Stimulated activated naive B cell treated with anti-CD40 and anti-IgM and Interleukin-4, amounts not matched to agents 10 μg/mL and 1 μg/mL and 100 μg/mL, for 72 hours (primary cell): ENCODE results near the gene DGAT2.
"Not testable (repeated sequence)": the region's sequence is repeated elsewhere in the genome, so short reads cannot be mapped to it uniquely, and the experiment has no call there.

ENCODE experiments used
- ATAC-seq, 2 donors: fragments of 150-1000 bp; cut with Tn5 transposase; replicated peaks; 2 replicates each; pipeline ENCODE4 v1.10.0; 2021; ENCODE audit warnings: moderate library complexity in 1 of 2
- DNase-seq: peaks from one replicate; pipeline ENCODE4 v3.0.0; 2021
- H3K27ac Mint-ChIP-seq: one replicate; pipeline ENCODE4 v1.8.0; 2022; ENCODE audit warnings: mild to moderate bottlenecking, mixed read lengths
- H3K27me3 Mint-ChIP-seq, 2 donors: one replicate each; pipeline ENCODE4 v1.8.0; 2022; ENCODE audit warnings: mixed read lengths in 2 of 2
- H3K36me3 Mint-ChIP-seq, 2 donors: one replicate each; pipeline ENCODE4 v1.8.0; 2022; ENCODE audit warnings: mixed read lengths in 2 of 2, mild to moderate bottlenecking in 1 of 2
- H3K4me1 Mint-ChIP-seq, 2 donors: one replicate each; pipeline ENCODE4 v1.8.0; 2022; ENCODE audit warnings: mixed read lengths in 2 of 2, mild to moderate bottlenecking in 1 of 2
- H3K4me3 Mint-ChIP-seq, 2 donors: one replicate each; pipeline ENCODE4 v1.8.0; 2022; ENCODE audit warnings: mild to moderate bottlenecking in 2 of 2, mixed read lengths in 2 of 2, moderate library complexity in 1 of 2
- H3K9me3 Mint-ChIP-seq, 2 donors: one replicate each; pipeline ENCODE4 v1.8.0; 2022; ENCODE audit warnings: mixed read lengths in 2 of 2, mild to moderate bottlenecking in 1 of 2

DGAT2 gene

DNA sequence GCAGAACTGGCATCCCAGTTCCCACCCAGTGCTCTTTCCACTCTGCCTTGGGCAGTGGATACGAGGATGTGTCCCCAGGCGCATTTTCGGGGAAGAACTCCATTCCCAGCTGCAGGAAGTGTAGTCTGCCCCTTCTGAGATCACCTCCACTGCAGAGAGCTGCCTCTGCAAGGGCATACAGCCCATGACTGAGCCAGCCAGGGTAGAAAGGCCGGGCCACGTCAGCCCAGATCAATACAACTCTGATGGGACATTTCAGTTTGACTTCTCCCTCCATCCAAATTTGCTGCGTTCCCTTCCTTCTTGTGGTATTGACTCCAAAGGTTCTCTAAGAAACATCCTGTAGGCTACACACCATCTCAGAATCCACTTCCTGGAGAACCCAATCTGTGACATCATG lies 31.3 kb upstream of the DGAT2 start:
- DNase-seq (no peak), ATAC-seq (no peak)
- no peaks in the 10 kb centered on the region for H3K4me1 Mint-ChIP-seq
- peaks cover 20 to 22% of the 10 kb centered on the region in 2 donors for H3K27me3 Mint-ChIP-seq
- H3K4me3 Mint-ChIP-seq: no peak overlapping the region
- no peak overlapping the region for H3K27ac Mint-ChIP-seq
- H3K9me3 Mint-ChIP-seq: no peaks in the 10 kb centered on the region
- no peaks in the 10 kb centered on the region for H3K36me3 Mint-ChIP-seq

DNA sequence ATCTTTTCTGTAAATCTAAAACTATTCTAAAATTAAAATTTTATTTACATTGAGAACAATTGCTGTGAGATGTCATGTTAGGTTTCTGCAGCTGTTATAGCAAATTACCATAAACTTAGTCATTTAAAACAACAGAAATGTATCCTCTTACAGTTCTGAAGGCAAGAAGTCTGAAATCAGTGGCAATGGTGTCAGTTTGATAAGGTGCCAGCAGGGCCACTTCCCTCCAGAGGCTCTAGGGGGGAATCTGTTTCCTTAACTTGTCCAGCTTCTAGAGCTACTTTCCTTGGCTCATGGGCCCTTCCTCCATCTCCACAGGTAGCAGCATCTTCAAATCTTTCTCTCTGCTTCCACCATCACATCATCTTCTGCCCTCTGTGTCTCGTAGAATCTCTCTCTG lies 27.9 kb upstream of the DGAT2 start:
- H3K27me3 Mint-ChIP-seq: peaks cover 26 to 30% of the 10 kb centered on the region in 2 donors

DNA sequence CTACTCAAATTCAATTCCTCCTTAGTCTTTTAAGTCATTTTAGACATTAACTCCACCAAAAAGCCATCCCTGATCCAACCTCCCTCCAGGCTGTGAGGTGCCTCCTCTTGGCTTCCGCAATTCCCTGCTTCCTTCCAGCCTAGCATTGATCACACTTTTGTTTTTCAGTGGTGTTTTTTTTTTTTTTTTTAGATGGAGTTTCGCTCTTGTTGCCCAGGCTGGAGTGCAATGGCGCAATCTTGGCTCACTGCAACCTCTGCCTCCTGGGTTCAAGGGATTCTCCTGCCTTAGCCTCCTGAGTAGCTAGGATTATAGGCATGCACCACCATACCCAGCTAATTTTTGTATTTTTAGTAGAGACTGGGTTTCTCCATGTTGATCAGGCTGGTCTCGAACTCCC lies 25.4 kb upstream of the DGAT2 start:
- not testable (repeated sequence) for H3K9me3 Mint-ChIP-seq, H3K36me3 Mint-ChIP-seq, ATAC-seq, DNase-seq, H3K4me1 Mint-ChIP-seq, H3K4me3 Mint-ChIP-seq, H3K27ac Mint-ChIP-seq
- H3K27me3 Mint-ChIP-seq: peaks cover 37 to 38% of the 10 kb centered on the region in 2 donors

More for the DNA sequence above, 27.9 kb upstream of the DGAT2 start:
- DNase-seq (no peak), ATAC-seq (no peak)
- no peak overlapping the region for H3K27ac Mint-ChIP-seq
- peaks cover 0 to 2% of the 10 kb centered on the region in 2 donors for H3K4me1 Mint-ChIP-seq
- no peaks in the 10 kb centered on the region for H3K36me3 Mint-ChIP-seq
- no peak overlapping the region for H3K4me3 Mint-ChIP-seq
- H3K9me3 Mint-ChIP-seq: no peaks in the 10 kb centered on the region

DNA sequence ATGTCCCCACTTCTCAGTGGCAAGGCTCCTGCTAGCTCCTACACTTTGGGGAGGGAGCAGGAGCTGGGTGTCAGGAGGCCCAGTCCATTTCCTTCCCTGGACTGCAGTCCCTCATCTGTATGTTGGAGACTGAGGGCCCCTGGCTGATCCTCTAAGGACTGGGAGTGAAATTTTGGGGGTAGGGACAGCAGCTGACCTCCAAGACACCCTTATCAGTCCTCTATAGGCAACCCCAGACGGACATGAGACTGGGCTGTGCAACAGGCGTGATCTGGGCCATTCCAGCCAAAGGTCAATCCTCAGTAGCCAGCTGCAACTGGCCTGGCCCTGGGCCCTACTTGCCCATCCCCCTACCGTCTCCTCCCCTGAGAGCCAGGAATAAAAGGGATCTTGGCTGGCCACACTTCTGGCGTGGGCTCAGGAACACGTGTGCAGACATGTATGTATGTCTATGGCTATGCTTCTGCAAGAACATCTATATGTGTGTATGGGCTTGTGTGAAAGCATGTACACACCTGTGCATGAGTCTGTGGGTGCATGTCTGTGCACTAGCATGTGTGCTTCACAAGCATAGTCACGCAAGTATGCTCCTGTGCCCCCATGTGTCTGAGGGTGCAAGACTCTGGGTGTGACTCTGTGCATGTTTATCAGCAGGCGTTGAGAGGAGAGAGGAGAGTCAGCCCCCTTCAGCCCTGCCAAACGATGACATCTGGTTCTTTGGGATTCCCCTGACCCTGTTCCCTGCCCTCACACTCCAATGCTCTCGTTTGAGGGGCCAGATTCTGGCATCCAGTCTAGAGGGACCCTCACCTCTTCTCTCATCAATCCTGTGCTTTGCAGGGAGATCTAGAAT lies 24.6 kb upstream of the DGAT2 start:
- peaks cover 38 to 42% of the 10 kb centered on the region in 2 donors for H3K27me3 Mint-ChIP-seq
- H3K9me3 Mint-ChIP-seq: no peaks in the 10 kb centered on the region
- H3K4me1 Mint-ChIP-seq: peaks cover 0 to 2% of the 10 kb centered on the region in 2 donors
- H3K4me3 Mint-ChIP-seq: no peak overlapping the region
- H3K27ac Mint-ChIP-seq: no peak overlapping the region
- ATAC-seq (no peak), DNase-seq (no peak)
- H3K36me3 Mint-ChIP-seq: peaks cover 0 to 3% of the 10 kb centered on the region in 2 donors

DNA sequence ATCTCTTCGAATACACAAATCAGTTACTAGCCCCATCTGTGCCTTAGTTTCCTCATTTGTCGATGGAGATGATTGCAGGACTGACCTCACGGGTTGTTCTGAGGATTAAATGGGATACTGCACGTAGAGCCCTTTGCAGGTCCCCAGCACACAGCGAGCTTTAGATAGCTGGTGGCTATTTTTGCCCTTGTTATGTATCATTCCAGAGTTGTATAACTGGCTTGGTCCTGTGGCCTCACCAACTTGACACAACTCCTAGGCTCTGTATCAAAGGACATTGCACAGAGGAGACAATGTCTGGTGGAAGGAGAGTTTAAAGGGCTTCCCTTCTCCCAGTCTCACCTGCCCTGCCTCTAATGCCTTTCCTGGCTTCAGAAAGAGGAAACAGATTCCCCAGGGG lies 22.8 kb upstream of the DGAT2 start:
- Mint-ChIP-seq H3K27me3 (peaks cover 37 to 42% of the 10 kb centered on the region in 2 donors), H3K36me3 (peaks cover 0 to 3% of the 10 kb centered on the region in 2 donors), H3K27ac (no peak overlapping the region), H3K4me3 (no peak overlapping the region), H3K4me1 (peaks cover 0 to 2% of the 10 kb centered on the region in 2 donors), H3K9me3 (no peaks in the 10 kb centered on the region)
- no peak for ATAC-seq
- DNase-seq: no peak

DNA sequence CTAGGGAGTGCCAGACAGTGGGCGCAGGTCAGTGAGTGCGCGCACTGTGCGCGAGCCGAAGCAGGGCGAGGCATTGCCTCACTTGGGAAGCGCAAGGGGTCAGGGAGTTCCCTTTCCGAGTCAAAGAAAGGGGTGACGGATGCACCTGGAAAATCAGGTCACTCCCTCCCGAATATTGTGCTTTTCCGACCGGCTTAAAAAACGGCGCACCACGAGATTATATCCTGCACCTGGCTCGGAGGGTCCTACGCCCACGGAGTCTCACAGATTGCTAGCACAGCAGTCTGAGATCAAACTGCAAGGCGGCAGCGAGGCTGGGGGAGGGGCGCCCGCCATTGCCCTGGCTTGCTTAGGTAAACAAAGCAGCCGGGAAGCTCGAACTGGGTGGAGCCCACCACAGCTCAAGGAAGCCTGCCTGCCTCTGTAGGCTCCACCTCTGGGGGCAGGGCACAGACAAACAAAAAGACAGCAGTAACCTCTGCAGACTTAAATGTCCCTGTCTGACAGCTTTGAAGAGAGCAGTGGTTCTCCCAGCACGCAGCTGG lies 19.8 kb upstream of the DGAT2 start:
- ATAC-seq, H3K9me3 Mint-ChIP-seq: not testable (repeated sequence)

DNA sequence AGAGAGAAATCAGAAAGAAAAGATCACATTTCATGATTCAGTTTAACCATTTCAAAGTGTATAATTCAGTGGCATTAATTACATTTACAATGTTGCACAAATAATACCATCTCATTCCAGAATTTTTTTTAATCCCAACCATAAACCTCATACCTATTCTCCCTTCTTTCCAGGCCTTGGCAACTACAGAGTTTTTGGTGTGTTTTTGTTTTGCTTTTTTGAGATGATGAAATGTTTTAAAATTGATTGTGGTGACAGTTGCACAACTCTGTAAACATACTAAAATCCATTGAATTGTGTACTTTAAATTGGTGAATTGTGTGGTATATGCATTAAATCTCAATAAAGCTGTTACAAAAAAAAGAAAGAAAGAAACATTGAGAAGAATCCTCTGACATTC lies 13.6 kb upstream of the DGAT2 start:
- H3K27me3 Mint-ChIP-seq, H3K27ac Mint-ChIP-seq, H3K36me3 Mint-ChIP-seq, DNase-seq, ATAC-seq, H3K4me1 Mint-ChIP-seq, H3K9me3 Mint-ChIP-seq, H3K4me3 Mint-ChIP-seq: not testable (repeated sequence)

More for the DNA sequence above, 19.8 kb upstream of the DGAT2 start:
- H3K27ac Mint-ChIP-seq, H3K4me1 Mint-ChIP-seq, H3K4me3 Mint-ChIP-seq, H3K36me3 Mint-ChIP-seq, DNase-seq: not testable (repeated sequence)
- H3K27me3 Mint-ChIP-seq: peaks cover 35 to 37% of the 10 kb centered on the region in 2 donors

DNA sequence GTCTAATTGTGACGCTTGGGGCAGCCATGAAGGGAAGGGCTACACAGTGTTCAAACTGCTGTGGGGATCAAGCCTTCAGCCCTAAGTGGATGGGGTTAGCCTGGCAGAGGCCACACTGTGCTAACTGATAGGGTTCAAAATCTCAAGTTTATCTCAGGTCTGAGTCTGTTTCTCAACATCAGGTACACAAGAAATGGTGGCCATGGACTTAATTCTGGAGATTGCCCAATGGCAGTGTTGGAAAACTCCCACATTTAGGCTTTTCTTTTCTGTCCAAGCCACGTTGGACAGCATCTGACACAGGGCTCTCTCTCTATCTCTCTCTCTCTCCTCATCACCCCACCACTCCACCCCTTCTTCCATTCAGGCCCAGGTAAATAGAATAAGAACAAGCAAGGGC lies 10.9 kb upstream of the DGAT2 start:
- no peak for DNase-seq
- Mint-ChIP-seq H3K36me3 (no peaks in the 10 kb centered on the region), H3K9me3 (no peaks in the 10 kb centered on the region), H3K4me1 (no peaks in the 10 kb centered on the region), H3K27ac (no peak overlapping the region), H3K27me3 (peaks cover 5 to 6% of the 10 kb centered on the region in 2 donors), H3K4me3 (no peak overlapping the region)
- no peak for ATAC-seq

DNA sequence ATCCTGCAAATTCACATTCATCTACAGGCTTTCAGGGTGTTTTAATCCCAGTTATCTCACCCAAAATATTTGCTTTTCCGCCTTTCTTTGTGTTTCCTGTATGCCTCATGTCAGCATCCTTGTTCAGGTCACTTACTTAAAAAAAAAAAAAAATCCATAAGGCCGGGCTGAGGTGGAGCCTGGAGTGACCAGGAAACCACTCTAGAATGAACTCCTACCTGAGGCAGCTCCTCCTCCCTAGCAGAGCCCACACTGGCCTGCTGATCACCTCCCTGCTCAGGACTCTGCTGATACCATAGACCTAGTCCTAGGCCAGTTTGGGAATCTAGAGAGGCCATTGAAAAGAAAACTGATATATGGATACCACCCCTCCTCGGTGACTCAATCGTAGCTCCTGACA lies 8.7 kb upstream of the DGAT2 start:
- Mint-ChIP-seq H3K4me1 (no peaks in the 10 kb centered on the region), H3K9me3 (no peaks in the 10 kb centered on the region), H3K27ac (no peak overlapping the region), H3K27me3 (peaks cover 5 to 6% of the 10 kb centered on the region in 2 donors), H3K36me3 (no peaks in the 10 kb centered on the region), H3K4me3 (no peak overlapping the region)
- ATAC-seq (no peak), DNase-seq (no peak)

DNA sequence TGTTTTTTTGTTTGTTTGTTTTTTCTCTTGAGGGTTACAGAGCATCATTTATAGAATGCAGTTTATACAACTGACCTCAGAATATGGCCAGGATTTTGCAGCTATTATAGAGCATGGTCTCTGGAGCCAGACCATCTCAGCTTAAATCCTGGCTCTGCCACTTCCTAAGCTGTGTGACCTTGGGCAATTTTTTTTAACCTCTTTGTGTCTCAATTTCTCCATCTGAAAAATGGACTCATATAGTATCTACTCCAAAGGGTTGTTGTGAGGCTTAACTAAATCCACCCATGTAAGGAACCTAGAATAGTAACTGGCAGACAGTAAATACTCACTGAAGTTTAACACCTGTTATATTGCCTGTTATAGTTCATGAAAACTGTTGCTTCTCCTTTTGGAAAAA lies 8.3 kb upstream of the DGAT2 start:
- ATAC-seq (no peak), DNase-seq (no peak)
- no peaks in the 10 kb centered on the region for H3K9me3 Mint-ChIP-seq
- H3K27me3 Mint-ChIP-seq: peaks cover 4 to 6% of the 10 kb centered on the region in 2 donors
- no peaks in the 10 kb centered on the region for H3K36me3 Mint-ChIP-seq
- H3K4me1 Mint-ChIP-seq: no peaks in the 10 kb centered on the region
- no peak overlapping the region for H3K4me3 Mint-ChIP-seq
- no peak overlapping the region for H3K27ac Mint-ChIP-seq

DNA sequence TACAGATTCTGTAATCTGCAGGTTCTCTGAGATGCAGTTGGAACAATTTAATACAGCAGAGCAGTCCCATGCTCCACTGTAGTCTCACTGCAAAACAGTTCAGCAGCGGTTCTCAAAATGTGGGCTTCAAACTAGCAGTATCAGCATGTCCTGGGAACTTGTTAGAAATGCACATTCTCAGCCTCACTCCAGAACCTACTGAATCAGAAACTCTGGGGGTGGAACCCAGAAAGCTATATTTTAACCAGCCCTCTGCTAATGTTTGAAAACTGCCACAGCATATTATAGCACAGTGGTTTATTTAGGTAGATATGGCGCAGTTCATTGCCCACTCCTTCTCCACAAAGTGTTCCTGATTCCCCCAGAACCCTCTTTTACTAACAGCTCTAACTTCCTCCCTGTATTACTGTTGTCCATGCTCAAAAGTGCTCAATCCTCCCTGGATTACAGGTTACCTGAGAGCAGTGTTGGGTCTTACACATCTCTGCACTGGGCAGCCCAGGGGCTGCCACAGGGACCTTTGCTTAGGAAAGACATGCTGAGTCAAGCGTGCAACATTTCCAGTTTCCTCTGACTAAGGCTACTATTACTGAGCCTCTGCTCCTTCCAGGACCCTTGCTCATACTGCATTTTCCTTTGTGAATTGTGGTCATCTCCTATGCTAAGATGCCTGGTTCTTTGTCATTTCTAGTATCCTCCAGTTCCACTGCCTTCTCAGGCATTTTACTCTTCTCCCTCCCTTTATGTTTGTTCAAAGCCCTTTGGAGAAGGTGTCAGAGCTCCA lies 7.7 kb upstream of the DGAT2 start:
- no peaks in the 10 kb centered on the region for H3K4me1 Mint-ChIP-seq
- H3K27me3 Mint-ChIP-seq: peaks cover 0 to 10% of the 10 kb centered on the region in 2 donors
- DNase-seq (no peak), ATAC-seq (no peak)
- H3K4me3 Mint-ChIP-seq: no peak overlapping the region
- H3K36me3 Mint-ChIP-seq: no peaks in the 10 kb centered on the region
- no peak overlapping the region for H3K27ac Mint-ChIP-seq
- no peaks in the 10 kb centered on the region for H3K9me3 Mint-ChIP-seq

DNA sequence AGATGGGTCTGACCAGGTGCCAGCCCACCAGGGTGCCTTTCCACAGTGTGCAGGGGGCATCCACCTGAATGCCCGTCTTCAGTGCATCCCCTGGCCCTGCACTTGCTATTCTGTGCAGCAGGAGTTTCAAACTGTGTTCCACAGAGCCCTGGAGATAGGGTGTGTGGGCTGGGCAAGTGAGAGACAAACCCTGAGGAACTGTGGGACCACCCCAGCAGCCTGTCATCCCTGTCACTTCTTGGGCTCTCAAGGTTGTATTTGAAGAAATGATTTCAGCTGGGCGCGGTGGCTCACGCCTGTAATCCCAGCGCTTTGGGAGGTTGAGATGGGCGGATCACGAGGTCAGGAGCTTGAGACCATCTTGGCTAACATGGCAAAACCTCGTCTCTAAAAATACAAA lies 6.4 kb upstream of the DGAT2 start:
- DNase-seq (no peak), ATAC-seq (no peak)
- Mint-ChIP-seq H3K4me1 (peaks cover 0 to 5% of the 10 kb centered on the region in 2 donors), H3K27ac (no peak overlapping the region), H3K27me3 (peaks cover 0 to 12% of the 10 kb centered on the region in 2 donors), H3K4me3 (no peak overlapping the region), H3K9me3 (no peaks in the 10 kb centered on the region), H3K36me3 (no peaks in the 10 kb centered on the region)

DNA sequence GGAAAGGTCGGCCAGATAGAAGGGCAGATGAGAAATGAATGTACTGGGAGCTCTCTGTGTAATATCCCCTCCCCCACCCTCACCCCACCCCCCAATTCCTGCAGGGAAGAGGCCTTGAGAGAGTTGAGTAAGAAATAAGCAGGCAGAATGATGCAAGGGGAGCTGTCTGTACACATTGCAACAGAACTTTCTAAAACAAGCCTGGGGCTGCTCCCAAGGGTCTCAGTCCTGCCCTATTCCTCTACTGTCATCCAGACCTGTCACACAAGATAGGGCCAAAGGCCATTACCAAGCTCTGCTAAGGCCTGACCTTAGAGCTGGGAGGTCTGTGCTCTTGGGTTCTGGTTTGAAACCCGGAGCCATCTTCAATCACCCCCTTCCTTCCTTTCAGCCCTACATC lies 5.7 kb upstream of the DGAT2 start:
- peaks cover 0 to 12% of the 10 kb centered on the region in 2 donors for H3K27me3 Mint-ChIP-seq
- ATAC-seq: no peak
- no peaks in the 10 kb centered on the region for H3K9me3 Mint-ChIP-seq
- DNase-seq: no peak
- H3K4me1 Mint-ChIP-seq: peaks cover 7 to 9% of the 10 kb centered on the region in 2 donors
- H3K4me3 Mint-ChIP-seq: no peak overlapping the region
- peak overlapping the region; percentile 32 for H3K27ac Mint-ChIP-seq
- H3K36me3 Mint-ChIP-seq: no peaks in the 10 kb centered on the region

DNA sequence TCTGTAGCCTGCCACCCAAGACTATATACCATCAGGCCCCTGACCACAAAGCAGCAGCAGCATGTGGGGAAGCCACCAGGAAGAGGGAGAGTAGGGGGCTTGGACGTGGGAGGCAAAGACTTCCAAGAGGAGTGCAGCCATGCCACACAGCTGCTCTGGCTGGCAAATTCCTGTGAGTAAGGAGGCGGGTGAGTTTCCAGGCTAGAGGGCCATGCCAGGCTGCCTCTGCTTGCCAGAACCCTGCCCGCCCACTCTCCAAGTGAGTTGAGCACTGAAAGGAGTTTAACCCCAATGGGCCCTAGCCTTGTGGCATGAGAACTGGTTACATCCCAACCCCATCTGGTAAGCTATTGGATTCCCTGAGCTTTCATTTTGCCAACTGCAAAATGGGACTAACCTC lies 4.7 kb upstream of the DGAT2 start:
- Mint-ChIP-seq H3K4me3 (no peak overlapping the region), H3K4me1 (peaks cover 9 to 11% of the 10 kb centered on the region in 2 donors), H3K27ac (no peak overlapping the region), H3K9me3 (no peaks in the 10 kb centered on the region), H3K27me3 (peaks cover 0 to 12% of the 10 kb centered on the region in 2 donors), H3K36me3 (no peaks in the 10 kb centered on the region)
- DNase-seq (no peak), ATAC-seq (no peak)
